Measurements from ENCODE around the gene IRAK2. TPM values are rescaled to one million over a fixed set of nuclear protein-coding genes. Genes with fewer than 3 reads are reported as not detected.
A peak's percentile ranks its signal among the peaks of the same experiment; 100 is the strongest.

IRAK2 gene
- total and polyA plus RNA-seq, 3 donors from 2014 or later, result 2.1 to 3.8 (median 3.7) TPM

GRCh38 chr3:10187290-10187876, 22.7 kb downstream of the IRAK2 start:
- WGBS, 2 donors, result 67 to 81% methylated on average over 4 of the region's 4 CpGs
- no peak for DNase-seq
- TF ChIP-seq, protein P1, sequence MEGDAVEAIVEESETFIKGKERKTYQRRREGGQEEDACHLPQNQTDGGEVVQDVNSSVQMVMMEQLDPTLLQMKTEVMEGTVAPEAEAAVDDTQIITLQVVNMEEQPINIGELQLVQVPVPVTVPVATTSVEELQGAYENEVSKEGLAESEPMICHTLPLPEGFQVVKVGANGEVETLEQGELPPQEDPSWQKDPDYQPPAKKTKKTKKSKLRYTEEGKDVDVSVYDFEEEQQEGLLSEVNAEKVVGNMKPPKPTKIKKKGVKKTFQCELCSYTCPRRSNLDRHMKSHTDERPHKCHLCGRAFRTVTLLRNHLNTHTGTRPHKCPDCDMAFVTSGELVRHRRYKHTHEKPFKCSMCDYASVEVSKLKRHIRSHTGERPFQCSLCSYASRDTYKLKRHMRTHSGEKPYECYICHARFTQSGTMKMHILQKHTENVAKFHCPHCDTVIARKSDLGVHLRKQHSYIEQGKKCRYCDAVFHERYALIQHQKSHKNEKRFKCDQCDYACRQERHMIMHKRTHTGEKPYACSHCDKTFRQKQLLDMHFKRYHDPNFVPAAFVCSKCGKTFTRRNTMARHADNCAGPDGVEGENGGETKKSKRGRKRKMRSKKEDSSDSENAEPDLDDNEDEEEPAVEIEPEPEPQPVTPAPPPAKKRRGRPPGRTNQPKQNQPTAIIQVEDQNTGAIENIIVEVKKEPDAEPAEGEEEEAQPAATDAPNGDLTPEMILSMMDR (IDR thresholded peaks at IDR 0.05), result no peak
- no peak for TF ChIP-seq POLR2A (IDR thresholded peaks at IDR 0.05)
- Histone ChIP-seq H3K36me3 (ENCODE audit: low read depth, missing control alignments) (no peaks in the 10 kb centered on the region), H3K27ac (no peak overlapping the region), H3K27me3 (no peaks in the 10 kb centered on the region), H3K4me3 (no peak overlapping the region), H3K4me1 (peaks cover 27% of the 10 kb centered on the region), H3K9me3 (no peaks in the 10 kb centered on the region)
- intact Hi-C loops (cut with DNase I; ENCODE audit: low total_unique reads), result no loop called here

- 75 to 95% methylated on average over 2 of the region's 2 CpGs for WGBS, 2 donors
- DNase-seq, result no peak
- Histone ChIP-seq H3K4me1 (peaks cover 31% of the 10 kb centered on the region), H3K27ac (no peak overlapping the region), H3K36me3 (ENCODE audit: low read depth, missing control alignments) (no peaks in the 10 kb centered on the region), H3K4me3 (no peak overlapping the region), H3K9me3 (no peaks in the 10 kb centered on the region), H3K27me3 (no peaks in the 10 kb centered on the region)
- TF ChIP-seq, protein P1 (IDR thresholded peaks at IDR 0.05), result no peak
- no peak for TF ChIP-seq POLR2A (IDR thresholded peaks at IDR 0.05)
- intact Hi-C loops (cut with DNase I; ENCODE audit: low total_unique reads), result no loop called here
Measured at GRCh38 chr3:10187944-10188343, 23.2 kb downstream of the IRAK2 start.

- Histone ChIP-seq H3K9me3 (no peaks in the 10 kb centered on the region), H3K27ac (peak overlapping the region in 1 of 2 donors; percentile 21), H3K36me3 (ENCODE audit: low read depth, missing control alignments) (no peaks in the 10 kb centered on the region), H3K4me3 (no peak overlapping the region), H3K27me3 (no peaks in the 10 kb centered on the region), H3K4me1 (peaks cover 42% of the 10 kb centered on the region)
- WGBS, 2 donors, result 82 to 85% methylated on average over 9 to 11 of the region's 11 CpGs
- intact Hi-C loops (cut with DNase I; ENCODE audit: low total_unique reads), result no loop called here
- TF ChIP-seq POLR2A (IDR thresholded peaks at IDR 0.05), result no peak
- TF ChIP-seq, protein P1 (IDR thresholded peaks at IDR 0.05), result no peak
- DNase-seq, result no peak
Measured at GRCh38 chr3:10188804-10189556, 24.3 kb downstream of the IRAK2 start.

DNA sequence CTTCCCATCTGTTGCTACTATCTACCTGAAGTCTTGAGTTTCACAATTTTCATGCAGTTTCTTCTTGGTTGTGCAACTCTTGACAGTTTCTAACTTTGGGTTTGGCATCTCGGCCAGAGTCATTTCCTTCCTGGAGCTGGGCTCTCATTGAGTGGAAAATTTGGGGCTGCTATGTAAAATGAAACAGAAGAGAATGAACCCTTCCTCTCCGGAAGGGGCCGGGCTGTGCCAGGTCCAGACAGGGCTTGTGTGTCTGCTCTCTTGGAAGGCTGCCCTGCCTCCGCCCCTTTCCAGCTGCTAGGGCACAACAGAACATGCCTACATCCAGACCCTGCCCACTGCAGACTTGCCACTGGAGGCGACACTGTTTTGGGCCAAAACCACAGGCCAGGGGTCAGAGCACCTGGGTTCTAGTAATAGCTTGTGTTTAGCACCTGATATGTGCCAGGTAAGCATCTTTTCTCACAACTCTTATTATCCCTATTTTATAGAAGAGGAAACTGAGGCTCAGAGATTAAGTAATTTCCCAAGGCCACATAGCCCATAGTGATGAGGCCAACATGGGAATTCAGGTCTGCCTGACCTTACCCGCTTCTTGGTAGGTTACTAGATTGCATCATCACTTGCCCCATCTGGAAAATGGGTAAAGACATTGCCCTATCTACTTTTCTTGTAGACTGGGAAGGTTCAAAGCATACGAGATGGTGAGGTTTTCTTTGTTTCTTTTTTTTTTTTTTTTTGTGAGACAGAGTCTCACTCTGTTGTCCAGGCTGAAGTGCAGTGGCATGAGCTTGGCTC, 25.0 kb downstream of the IRAK2 start:
- peak; percentile 81 for DNase-seq
- 53 to 65% methylated on average over 6 to 7 of the region's 7 CpGs for WGBS, 2 donors
- TF ChIP-seq, protein P1 (IDR thresholded peaks at IDR 0.05), result no peak
- no peak for TF ChIP-seq POLR2A (IDR thresholded peaks at IDR 0.05)
- no peaks in the 10 kb centered on the region for H3K27me3 ChIP-seq
- no peaks in the 10 kb centered on the region for H3K9me3 ChIP-seq
- peak overlapping the region in 1 of 2 donors; percentile 36 for H3K27ac ChIP-seq
- no peak overlapping the region for H3K4me3 ChIP-seq
- H3K4me1 ChIP-seq, result peaks cover 49% of the 10 kb centered on the region
- H3K36me3 ChIP-seq (ENCODE audit: low read depth, missing control alignments), result no peaks in the 10 kb centered on the region
- intact Hi-C loops (cut with DNase I; ENCODE audit: low total_unique reads), result no loop called here
